CD4-positive, alpha-beta T cell treated with Interferon gamma for 1 hour (primary cell): ENCODE data around the gene TGFBI.
"Not testable (repeated sequence)": the region's sequence is repeated elsewhere in the genome, so short reads cannot be mapped to it uniquely, and the experiment has no call there.

ENCODE experiments used
- DNase-seq: peaks from one replicate; pipeline ENCODE4 v3.0.0-alpha.2; 2020

Gene TGFBI

DNA sequence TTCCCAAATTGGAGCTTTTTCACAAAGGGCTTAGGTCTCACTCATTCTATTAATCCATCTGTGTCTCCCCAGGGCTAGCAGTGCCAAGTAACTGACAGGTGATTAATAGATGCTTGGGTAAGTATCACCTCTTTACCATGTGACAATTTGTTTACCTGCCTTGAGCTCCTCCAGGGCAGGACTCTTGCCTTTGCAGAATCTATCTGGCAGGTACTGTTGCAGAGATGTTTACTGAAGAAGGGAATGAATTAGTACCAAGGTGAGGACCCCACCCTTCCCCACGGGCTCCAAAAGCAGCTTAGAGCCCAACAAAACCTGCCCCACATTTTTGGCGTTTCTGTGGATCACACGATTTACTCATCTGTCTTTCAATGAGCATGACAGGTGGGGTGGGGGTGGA lies 698 bp upstream of the TGFBI start:
- no peak for DNase-seq

DNA sequence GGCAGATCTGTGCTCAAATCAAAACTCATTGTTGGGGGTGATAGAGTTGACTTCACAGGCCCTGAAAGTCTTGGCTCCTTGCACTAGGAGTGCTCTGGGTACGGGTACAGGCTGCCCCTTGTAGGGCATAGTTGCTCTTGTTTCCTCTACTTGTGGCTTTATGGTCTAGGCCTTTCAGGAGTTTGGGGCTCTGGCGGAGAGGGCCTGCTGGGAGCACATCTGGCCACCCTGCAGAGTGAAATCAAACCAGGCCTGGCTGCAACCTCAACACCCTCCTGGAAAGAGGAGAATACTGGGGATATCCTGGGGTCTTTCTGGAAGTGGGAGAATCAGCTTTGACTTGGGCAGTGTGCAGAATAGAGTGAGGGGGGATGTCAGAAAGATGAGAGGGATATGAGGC lies 1.5 kb downstream of the TGFBI start:
- no peak for DNase-seq

DNA sequence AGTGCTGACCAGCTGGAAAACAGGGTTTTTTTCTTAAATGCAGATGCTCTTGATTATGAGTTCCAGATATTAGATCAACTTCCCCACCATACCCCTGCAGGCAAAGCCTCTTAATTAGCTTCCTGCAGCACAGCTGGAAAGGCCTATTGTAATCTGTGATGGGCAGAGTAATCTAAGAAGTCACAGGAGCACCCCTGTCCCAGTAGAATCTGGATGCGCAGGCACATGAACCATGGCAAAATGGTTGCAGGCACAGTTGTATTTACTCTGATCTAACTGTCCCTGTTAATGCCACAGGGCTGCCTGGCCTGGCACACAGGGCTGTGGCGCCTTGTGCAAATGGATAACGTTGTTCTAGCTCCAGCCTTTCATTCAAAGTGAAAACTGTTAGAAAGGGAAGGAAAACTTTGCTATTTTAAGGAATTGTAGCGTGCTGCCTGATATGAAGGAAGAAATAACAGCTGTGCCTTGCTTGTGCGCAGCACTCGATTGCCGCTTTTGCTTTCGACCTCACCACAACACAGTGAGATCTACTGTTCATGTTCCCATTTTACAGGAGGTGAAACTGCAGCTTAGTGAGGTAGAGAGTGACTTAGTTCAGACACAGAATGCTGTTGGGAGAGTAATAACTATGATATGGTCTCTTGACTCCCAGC lies 2.3 kb downstream of the TGFBI start:
- DNase-seq: no peak

DNA sequence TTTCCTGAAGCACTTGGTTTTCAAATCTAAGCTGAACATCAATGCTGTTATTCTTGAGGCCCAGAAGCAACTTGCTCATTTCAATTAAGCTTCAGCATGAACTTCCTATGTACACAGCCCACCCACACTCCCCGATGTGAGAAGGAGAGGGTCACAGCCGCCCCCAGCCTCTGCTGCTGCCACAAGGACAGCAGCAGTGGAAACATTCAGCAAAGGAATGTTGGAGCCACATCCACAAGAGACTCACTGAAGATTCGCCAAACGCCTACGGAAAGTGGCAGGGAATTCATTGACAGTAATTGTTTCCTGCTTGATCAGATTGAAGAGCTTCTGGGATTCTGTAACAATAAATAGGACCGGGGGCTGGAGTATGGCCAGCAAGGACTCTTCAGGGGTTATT lies 2.9 kb downstream of the TGFBI start:
- no peak for DNase-seq

DNA sequence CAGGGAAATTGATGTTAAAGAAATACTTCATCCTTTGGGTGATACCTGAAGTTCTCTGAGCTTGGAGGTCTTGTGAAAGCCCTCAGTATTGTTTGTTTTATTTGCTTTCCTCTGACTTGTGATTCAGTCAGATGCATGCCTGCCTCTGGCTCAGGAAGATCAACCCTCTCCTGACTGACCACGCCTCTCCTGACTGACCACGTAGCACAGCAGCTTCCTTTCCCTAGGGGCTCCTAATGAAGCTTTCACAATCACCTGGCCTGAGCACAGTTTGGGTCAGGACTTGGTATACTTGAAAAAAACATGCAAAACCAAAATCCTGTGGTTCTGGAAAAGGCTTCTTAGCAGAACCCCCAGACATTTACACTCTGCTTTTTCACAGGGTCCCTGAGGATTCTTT lies 3.8 kb downstream of the TGFBI start:
- no peak for DNase-seq

DNA sequence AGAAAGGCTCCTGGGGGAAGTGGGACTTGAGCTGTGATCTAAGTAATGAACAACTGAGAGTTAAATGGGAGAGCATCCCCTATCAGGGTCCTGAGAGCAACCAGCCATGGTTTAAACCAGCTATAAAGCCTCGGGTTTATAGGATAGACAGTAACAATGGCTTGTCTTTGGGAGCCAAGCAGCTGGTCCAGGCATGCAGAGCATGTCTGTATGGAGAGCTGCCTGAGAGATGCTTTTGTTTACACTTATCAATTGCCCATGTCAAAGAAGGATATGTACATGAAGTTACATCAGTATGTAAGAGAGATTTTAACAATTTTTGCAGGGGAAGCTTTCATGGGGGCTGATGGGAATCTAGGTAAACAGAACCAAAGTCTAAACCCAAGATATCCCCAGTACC lies 4.4 kb downstream of the TGFBI start:
- no peak for DNase-seq

DNA sequence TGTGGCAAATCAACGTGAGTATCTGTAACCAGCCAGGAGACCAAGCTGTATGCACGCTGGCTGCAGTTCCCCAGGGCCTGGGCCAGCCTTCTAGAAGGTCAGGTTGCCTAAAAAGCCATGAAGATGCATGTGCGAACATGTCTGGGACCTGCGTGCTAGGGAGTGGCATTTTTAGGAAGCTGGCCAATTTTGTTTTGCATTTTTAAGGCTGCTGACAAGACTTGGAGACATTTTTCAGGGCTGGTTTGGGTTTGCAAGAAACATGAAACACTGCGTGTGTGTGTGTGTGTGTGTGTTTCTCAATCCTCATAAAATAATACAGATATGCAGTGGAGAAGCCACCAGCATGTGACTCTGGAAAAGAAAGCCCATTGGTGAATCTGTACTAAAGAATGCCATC lies 5.1 kb downstream of the TGFBI start:
- DNase-seq: no peak

DNA sequence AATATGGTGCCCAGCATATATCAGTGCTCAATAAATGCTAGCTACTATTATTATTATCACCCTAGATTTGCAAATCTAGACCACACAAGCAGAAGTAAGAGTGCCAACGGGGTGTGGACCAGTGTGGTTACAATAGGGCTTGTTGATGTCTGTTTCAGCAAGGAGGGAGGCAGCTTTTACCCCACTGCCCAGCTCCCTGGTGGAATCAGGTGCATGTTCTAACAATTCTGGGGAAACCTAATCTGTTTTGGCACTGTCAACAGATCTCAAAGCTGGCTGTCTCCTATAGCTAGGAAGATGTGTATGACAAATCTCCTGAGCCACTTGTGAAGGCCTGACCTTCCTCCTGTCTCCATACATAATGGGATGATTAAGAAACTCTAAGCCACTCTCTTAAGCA lies 5.7 kb downstream of the TGFBI start:
- no peak for DNase-seq

DNA sequence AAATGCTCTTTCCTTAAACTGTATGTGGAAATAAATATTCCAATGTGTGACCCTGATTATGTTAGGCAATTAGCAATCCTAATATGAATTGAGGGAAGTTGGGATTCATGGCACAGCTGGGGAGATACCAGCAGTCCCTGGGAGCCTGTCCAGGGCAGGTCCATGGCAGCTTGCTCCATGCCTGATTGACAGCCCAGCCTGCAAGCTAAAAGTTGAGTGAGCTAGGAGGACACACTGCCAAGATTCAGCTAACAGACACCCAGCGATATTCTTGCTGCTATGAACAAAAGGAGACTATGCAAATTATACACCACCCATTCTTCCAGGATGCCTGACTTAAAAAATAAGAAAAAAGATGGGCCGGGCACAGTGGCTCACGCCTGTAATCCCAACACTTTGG lies 6.2 kb downstream of the TGFBI start:
- DNase-seq: no peak

DNA sequence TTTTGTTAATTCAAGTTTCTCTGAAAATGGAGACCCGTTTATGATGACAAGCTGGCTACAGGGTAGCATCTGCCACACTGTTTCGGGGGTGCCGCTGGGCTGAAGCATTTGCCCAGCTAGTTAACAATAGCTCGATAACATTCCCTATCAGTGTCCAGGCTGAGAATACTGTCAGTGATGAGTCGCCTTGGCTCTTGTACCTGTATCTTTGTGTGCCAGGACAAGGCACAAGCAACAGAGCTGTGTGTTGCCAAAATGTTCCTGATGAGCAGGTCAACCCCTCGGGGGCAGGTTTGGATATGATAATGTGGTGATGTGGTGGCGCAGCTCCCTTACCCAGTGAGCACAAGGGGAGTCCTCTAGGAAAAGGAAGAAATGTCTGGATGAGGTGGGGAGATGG lies 7.0 kb downstream of the TGFBI start:
- DNase-seq: no peak

DNA sequence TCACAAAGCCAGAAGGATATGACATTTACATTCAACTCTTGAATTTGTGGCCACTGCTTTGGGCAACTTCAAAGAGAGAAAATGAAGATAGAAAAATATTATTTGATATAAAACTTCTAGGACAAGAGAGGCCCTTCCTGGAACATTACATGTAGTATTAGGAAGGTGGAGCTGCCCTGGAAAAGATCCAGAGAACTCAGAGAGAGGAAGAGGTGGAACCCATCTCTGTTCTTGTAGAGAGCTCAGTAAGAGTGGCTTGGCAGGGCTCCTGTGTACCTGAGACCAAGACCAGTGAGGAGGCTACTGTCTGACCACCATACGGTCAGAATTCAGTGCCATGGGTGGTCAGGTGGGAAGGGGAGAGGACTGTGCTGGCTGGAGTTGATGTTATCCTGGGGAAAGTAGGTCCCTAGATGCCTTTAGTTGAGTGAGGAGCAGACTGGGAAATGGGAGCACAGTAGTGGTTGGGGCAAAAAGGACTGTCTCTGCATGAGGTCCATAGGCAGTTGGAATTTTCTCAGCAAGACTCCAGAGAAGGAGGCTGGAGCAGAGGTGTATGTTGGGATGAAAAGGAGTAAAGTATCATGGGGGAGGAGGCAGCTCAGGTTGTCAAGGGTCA lies 7.6 kb downstream of the TGFBI start:
- no peak for DNase-seq

DNA sequence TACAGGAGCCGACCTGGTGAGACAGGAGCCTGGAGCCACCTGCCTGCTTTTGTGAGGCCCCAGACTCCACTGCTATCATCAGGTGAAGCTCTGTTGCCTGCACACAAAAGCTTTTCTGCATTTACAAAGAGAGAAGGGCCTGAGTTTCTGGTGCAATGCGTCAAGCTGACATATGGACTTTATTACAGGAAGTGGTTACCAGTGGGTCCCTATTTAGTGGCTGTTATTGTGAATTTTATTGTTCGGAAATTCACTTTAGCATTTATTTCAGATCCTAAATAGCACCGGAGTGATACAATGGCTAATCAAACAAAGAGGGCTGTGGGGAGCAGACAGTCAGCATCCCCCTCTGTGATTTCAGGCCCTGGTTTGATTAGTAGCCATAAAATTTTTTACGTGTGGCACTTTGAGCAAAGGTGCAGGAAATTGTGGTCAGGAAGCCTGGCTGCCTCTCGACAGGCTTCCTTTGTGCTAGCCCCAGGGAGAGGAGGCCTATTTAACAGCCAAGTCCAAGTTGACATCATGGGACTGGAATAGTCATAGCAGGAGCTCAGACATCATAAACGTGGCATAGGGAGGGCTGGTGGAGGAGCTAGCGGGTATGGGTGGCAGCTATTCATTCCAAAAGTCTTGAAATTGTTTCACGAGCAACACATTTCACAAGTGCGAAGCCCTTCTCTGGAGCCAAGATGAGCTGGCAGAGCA lies 8.4 kb downstream of the TGFBI start:
- no peak for DNase-seq

DNA sequence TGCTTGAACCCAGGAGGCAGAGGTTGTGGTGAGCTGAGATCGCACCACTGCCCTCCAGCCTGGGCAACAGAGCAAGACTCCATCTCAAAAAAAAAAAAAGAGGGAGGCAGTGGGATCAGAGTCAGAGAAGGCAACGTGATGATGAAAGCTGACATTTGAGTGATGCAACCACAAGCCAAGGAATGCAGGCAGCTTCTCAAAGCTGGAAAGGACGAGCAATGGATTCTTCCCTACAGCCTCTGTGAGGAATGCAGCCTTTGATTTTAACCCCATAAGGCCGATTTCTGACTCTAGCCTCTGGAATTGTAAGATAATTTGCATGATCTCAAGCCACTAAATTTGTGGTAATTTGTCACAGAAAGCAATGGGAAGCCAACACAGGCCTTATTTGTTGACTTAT lies 9.8 kb downstream of the TGFBI start:
- DNase-seq: no peak

DNA sequence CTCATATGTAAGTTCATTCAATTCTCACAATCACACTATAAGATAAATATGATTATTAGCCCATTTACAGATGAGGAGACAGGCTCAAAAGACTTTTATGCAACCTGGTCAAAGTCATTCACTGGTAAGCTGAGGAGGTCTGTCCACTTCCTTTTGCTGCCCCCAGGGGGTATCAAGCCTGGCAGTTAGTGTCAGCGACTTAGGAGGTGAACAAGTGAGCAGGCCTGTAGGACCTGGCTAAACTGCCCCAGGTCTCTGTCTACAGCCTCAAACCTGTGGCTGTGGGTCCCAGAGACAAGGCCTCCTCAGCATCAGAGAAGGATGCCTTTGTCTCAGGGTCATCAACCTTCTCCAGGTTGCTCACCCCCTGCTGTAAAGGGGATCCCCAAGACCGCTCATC lies 10.4 kb downstream of the TGFBI start:
- DNase-seq: no peak

DNA sequence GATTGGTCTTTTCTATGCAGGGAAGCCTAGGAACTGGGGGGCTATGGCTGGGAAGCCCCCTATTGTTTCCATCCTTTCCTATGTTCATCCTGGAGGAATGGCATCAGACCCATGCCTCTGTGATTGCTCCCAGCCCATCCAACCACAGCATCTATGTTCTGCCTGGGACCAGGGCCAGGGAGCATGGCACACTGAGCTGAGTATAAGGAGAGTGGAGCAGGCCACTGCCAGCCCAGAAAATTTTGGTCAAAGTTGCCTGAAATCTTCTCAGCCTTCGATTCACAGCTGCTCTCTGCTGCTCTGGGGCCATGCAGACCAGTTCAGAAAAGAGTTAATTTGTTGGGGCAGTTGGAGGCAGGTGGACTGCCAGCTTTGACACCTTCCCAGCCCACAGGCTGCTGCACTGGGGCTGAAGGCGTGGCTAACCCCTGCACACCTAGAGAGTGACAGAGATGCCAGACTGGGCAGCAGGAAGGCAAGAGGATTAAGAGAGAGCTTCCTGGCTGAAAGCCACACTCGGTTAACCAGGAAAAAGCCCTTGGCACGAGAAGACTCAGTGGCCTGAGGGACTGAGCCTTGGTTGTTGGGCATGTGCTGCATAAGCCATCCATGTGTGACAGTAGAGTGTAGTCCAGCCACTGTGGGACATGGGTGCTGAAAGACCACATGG lies 12.1 kb downstream of the TGFBI start:
- DNase-seq: no peak

DNA sequence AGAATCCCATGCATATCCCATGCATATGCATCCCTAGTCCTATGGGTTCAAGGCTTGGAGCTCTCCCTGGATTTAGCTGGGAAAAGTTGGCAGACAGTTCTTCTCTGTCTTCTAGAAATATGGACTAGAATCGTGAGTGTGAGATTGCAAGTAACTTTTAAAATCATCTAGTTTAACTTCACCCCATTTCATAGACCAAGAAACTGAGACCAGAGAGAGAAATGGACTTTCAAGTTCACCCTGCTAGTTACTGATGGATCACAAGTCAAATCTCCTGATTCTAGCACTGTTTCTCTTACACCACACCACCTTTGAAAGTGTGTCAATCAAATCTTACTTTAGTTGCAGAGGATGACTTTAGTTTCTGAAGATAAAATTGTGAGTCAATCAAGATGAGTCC lies 13.4 kb downstream of the TGFBI start:
- DNase-seq: no peak

DNA sequence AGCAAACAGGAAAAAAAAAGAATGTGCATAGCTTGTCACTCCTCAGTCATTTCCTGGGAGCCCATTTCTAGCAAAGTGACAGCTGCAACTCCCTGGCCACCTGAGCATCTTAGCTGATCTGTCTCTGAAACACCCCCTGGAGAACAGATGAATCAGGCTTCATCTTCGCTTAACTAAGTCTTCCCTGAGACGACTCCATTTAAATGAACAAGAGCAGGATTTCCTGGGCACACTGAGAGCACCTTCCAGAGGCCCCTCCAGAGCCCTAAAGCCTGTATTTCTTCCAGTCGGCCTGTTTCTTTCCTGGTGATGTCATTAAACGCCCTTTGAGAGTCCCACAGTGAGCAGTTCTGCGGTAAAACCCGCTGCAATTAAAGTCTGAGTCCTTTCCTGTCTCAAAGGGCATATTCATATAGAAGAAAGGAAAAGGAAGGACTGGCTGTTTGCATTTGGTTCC lies 13.9 kb downstream of the TGFBI start:
- DNase-seq: no peak

DNA sequence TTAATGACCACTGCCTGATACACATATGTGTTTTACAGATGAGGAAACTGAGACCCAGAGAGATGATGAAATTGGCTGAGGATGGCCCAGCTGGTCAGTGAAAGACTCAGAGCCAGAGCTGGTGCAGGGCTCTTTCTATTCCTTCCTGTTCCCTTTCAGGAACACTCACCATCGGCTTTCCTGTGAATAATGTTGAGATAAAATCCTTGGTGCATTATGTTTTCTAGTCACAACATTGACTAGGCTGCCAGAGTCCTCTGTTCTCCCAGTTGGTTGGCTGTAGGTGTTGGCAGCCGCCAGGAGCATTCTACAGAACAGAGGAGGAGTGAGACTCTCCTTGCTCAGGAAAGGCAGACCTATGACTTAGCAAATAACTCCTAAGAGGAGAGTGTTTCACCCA lies 14.8 kb downstream of the TGFBI start:
- DNase-seq: no peak

DNA sequence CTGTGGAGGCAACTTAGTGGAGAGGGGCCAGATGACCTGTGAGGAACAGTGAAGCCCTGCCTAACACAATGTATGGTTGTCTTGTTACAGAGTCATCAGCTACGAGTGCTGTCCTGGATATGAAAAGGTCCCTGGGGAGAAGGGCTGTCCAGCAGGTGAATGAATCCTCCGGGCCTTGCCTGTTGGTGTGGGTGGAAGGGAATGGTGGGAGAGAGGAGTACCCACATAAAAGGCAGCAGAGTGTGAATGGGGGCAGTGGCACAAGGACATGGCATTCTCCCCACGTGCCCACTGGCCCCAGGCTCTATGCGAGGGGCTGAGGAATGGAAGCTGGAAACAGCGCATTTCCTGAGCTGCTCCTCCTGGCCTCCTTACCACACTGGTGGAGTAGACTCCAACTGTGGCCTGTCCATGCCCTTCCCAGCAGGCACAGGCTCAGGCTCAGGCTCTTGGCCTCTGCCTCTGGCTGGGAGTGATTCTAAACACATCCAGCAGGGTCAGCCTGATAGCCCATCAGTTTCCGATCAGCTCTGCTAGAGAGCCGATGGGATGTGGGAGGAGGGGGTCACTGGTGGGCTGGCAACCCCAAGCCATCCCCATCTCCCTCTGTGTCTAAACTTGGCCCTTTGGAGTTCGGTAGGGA lies 15.3 kb downstream of the TGFBI start:
- no peak for DNase-seq

DNA sequence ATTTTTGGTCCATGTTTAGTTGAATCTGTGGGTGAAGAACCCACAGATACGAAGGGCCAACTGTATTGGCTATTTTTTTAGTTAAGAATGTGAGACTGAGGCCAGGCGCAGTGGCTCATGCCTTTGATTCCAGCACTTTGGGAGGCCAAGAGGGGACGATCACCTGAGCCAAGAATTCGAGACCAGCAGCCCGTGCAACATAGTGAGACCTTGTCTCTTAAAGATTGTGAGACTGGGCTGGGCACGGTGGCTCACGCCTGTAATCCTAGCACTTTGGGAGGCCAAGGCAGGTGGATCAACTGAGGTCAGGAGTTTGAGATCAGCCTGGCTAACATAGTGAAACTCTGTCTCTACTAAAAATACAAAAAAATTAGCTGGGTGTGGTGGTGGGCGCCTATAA lies 16.2 kb downstream of the TGFBI start:
- not testable (repeated sequence) for DNase-seq

DNA sequence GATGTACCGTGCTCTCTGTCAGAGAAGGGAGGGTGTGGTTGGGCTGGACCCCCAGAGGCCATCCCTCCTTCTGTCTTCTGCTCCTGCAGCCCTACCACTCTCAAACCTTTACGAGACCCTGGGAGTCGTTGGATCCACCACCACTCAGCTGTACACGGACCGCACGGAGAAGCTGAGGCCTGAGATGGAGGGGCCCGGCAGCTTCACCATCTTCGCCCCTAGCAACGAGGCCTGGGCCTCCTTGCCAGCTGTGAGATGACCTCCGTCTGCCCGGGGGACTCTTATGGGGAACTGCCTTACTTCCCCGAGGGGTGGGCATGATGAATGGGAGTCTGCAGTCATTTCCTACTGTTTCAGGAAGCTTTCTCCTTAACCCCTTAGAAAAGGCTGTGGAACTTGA lies 17.5 kb downstream of the TGFBI start:
- no peak for DNase-seq

DNA sequence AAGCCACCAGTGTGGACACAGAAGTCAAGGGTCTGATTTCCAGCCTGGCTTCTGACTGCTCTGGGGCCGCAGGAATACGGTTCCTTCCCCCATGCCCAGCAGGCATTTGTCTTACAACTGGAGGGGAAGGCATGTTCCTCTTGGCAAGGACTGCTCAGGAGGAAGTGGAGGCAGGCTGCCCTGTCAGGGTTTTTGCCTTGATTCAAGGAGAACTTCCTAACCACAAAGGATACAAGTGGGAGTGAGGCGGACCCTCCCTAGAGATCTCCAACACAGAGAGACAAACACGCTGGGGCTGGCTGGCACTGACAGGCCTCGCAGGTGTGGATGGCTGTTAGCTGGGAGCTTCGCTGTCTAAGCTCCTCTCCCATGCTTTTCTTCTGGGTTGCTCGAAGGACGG lies 19.1 kb downstream of the TGFBI start:
- no peak for DNase-seq

DNA sequence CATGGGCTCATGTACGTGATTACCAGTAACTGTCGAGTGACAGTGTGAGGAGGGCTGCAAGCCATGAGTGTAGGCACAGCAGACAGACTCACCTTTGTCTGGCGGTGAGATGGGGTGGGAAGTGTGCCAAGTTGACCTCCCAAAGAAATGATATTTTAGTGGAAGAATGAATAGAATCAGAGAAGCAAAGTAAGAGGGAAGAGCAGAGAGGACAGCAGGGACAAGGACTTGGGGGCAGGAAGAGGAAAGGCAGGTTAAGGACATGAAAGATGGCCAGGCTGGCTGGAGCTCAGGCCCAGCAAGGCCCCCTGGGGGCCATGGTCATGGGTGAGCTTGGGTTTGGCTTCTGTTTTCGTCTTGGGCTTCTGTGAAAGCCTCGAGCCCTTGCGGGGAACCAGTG lies 20.2 kb downstream of the TGFBI start:
- no peak for DNase-seq
